IPS-18c (cell line): Measurements from ENCODE around the gene CALML6.
"Not testable (repeated sequence)": the region's sequence is repeated elsewhere in the genome, so short reads cannot be mapped to it uniquely, and the experiment has no call there.

Source experiments
- H3K4me3 ChIP-seq: 2 replicates; pipeline ENCODE4 v1.7.0; 2013; ENCODE audit warnings: low read depth, mild to moderate bottlenecking, low read length, moderate library complexity; ENCODE audit not compliant: insufficient read depth
- H3K9me3 ChIP-seq: one replicate; pipeline ENCODE4 v1.6.1; 2013; ENCODE audit warnings: mild to moderate bottlenecking, low read length, moderate library complexity; ENCODE audit not compliant: control insufficient read depth, insufficient read depth

The CALML6 gene

DNA sequence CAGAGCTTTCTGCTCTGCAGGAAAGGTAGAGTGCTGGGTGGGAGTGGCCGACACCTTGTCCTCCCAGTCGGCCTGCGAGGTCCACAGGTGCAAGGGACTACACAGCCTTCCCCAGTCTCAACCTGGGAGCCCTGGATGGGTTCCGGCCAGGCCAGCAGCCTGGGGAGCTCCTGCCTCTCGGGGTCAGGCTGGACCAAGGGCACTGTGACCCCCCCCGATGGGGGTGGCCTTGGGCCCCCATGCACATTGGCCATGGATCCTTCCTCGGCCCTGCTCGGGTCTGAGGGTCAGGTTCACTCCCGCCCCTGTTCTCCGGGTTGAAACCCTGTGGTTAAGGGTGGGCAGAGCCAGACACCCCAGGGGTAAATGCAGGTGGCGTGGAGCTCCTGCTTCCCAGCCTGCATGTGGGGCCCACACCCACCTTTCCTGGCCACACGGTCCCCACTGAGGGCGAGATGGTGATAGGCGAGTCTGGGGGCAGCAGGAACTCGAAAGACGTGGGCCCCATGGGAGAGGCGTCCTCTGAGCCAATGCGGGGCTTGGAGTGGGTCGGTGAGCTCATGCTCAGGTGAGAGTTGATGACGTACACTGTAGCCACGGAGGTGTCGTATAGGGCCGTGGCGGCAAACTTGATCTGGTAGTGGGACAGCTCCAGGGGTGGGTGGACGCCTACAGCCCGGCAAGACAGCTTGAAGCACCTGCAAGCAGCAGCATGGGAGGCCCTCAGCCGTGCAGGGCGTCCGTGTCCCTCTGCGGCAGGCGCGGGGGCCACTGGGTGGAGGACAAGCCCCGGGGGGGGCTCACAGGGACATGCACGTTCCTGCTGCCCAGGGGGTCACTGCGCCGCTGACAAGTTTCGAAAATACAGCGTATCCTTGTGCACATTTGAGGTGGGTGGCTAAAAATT lies 14.8 kb downstream of the CALML6 start:
- Histone ChIP-seq H3K4me3 (no peak overlapping the region), H3K9me3 (peaks cover 8% of the 10 kb centered on the region)

DNA sequence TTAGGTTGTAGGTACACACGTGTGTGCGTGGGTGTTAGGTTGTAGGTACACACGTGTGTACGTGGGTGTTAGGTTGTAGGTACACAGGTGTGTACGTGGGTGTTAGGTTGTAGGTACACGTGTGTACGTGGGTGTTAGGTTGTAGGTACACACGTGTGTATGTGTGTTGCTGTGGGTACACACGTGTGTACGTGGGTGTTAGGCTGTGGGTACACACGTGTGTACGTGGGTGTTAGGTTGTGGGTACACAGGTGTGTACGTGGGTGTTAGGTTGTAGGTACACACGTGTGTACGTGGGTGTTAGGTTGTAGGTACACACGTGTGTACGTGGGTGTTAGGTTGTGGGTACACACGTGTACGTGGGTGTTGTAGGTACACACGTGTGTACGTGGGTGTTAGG lies 19.8 kb downstream of the CALML6 start:
- not testable (repeated sequence) for H3K9me3 ChIP-seq, H3K4me3 ChIP-seq

DNA sequence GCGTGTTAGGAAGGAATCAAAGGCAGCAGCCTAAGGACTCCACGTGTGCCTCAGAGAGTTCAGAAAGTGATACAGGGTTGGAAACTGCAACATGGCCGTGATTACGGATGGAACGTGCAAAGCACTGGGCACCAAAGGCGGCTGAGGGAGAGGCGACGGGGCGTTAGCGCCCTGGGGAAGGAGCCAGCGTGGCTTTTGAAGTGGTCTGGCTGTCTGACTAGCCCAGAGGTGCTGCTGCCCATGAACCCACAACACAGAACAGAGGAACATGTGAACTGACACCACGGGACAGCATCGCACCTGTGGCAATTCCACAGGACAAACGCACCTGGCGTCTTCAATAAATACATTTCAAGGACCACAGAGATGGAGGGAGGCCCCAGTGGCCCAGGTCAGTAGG lies 22.0 kb downstream of the CALML6 start:
- Histone ChIP-seq H3K9me3 (no peaks in the 10 kb centered on the region), H3K4me3 (no peak overlapping the region)

DNA sequence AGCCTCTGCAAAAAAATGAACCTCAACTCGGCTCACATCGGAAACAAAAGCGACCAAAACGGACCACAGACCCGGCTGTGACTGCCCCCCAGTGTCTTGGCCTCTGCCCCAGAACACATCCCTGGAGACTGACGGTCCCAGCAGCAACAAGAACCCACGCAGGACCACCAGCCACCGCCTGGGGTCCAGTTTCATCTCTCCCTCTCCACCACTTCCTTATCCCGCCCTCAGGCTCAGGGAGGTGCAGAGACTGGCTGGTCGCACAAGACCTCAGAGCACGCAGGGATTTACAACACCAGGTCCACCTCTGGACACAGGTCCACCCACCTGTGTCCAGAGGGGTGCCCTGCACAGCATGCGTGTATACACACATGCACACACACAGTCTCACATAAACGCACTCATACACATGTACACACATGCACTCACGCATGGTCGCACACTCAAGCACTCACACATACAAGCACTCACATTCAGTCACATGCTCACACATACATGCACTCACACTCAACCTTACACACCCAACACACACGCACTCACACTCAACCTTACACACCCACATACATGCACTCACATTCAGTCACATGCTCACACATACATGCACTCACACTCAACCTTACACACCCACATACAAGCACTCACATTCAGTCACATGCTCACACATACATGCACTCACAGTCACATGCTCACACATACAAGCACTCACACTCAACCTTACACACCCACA lies 22.7 kb downstream of the CALML6 start:
- Histone ChIP-seq H3K9me3 (no peaks in the 10 kb centered on the region), H3K4me3 (no peak overlapping the region)

DNA sequence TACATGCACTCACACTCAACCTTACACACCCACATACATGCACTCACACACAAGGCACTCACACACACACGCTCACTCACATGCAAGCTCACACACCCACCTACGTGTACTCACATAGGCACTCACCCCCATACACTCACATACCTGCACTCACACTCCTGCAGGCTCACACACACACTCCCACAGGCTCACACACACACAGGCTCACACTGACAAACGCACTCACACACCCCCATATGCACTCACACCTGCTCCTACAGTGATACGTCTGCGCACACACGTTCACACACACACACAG lies 23.2 kb downstream of the CALML6 start:
- H3K4me3 ChIP-seq: no peak overlapping the region
- no peaks in the 10 kb centered on the region for H3K9me3 ChIP-seq

DNA sequence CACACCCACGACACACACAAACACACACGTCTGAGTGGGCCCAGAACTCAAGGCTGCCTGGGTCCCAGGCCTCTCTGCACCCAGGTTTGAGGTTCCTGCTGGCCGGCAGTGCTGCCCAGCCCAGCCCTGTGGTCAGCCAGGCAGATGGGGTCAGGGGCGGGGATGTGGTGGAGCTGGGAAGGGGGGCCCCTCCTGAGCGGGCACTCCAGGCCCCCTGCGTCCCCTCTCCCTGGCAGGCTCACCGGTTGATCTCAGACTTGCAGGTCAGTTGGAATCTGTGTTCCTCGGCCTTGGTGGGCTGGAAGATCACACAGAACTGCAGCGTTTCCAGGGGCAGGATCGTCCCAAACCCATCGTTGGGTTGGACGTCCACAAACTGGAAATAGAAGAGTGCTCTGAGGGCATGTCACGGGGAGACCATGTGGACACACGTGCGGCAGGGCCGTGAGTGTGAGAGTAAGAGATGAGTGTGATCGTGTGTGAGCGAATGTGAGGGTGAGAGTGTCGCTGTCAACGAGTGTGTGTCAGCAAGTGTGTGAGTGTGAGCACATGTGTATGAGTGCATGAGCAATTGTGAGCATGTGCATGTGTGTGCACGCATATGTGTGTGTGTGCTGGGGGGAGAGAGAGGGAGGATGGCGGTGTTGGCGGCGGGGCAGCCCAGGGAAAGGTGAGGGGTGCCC lies 23.7 kb downstream of the CALML6 start:
- no peaks in the 10 kb centered on the region for H3K9me3 ChIP-seq
- H3K4me3 ChIP-seq: no peak overlapping the region

DNA sequence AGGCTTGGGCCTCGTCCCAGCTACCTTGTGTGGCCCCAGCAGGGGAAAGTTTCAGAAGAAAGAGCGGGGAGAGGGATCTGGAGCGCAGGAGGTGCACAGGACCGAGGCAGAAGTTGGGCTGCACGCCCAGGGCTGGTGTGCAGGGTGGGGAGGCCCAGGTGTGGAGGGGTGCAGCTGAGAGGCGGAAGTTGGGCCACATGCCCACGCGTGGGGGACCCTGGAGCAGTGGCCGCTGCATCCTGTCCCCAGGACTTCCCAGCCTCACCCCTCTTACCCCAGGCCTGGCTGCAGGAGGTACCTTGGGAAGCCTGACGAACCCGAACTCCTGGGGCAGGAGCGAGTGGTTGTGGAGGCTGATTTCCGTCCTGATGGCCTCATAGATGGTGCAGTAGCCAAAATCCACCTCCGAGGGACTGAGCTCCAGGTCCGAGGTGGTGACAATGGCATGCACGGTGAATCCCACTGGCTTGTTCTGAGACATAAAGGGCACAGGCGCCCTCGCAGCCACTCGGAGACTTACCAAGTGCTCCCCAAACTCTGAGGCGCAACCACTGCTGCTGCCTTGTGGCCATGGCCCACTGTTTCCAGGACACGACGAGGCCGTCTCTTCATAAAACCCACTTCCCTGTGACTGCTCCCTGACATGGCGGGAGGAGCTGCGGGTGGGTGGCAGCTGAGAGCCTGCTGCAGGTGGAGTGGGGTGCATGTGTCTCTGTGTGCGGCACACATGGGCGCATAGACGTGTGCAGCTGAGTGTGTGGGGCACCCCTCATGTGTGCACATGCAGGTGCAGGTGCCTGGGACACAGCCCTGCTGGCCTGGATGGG lies 24.4 kb downstream of the CALML6 start:
- H3K9me3 ChIP-seq: no peaks in the 10 kb centered on the region
- no peak overlapping the region for H3K4me3 ChIP-seq

DNA sequence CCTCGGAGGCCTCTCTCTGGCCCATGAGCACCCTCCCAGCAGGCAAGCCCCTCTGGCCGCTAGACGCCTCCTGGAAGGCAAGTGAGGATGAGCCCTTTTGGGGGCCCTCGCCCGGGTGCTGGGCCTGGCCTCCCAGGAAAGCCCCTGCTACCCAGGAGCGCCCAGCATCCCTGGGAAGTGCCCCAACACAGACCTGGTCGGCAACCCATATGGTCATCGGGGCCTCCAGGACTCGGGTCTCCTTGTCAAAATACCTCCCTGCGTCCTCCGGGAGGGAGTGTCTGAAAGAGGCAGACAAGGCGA lies 25.0 kb downstream of the CALML6 start:
- Histone ChIP-seq H3K9me3 (no peaks in the 10 kb centered on the region), H3K4me3 (no peak overlapping the region)

DNA sequence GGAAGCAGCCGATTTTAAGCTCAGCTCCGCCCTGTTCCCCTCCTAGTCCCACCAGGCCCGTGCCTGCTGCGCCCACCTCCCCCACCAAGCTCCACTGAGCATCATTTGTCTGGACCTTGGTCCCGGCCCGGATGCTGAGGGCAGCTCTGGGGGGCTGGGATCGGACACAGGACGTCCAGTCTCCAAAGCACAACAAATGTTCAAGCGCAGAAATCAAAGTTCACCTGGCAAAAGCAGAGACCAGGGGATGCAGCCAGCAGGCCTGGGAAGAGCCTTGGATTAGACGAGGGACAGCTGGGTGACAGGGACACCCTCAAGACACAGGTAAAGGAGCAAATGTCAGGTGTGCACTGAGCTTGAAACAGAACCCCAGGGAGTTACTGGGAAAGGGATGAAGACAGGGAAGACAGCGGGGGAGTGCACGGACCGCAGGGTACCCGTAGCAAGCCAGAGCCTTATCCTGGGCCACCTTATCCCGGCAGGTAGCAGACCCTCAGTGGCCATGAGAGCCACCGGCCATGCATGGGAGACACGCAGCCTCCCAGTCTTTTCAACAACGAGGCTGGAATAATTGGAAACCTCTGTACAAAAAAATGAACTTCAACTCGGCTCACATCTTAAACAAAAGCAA lies 26.3 kb downstream of the CALML6 start:
- no peak overlapping the region for H3K4me3 ChIP-seq

DNA sequence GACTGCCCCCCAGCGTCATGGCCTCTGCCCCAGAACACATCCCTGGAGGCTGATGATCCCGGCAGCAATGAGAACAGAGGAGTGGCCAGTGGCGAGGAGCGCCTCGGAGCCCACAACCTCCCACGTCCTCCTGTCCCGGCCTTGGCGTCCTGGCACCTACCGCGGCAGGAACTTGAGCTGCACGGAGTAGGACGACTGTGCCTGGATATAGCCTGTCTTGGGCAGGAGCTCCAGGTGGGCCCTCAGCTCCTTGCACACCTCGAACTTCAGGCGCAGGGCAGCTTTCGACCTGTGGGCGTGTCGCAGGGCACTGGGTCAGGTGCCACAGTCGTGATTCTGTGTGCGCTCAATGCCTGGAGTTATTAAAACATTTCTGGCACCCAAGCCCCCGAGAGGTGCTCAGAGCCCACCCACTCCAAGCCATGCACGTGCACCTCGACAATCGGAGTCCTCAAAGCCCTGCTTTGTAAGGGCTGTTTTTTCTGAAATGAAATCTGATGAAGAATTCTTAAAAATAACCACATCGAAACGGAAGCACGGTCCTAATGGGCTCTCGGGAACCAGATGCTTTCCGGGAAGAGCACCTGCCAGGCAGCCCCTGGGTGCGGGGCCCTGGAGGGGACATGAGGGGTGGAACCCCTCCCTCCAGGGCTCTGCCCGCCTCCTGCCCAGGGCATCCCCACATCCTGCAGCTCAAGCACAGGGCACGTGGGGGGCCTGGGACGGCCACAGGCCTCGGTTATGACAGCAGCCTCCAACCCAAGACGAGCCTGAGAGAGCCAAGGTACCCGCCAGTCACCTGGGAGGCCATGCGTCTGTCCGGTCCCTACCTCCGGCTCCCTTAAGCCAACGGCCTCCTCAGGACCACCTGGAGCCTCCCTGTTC lies 27.1 kb downstream of the CALML6 start:
- Histone ChIP-seq H3K9me3 (no peaks in the 10 kb centered on the region), H3K4me3 (no peak overlapping the region)

More for the DNA sequence above, 26.3 kb downstream of the CALML6 start:
- H3K9me3 ChIP-seq: no peaks in the 10 kb centered on the region

DNA sequence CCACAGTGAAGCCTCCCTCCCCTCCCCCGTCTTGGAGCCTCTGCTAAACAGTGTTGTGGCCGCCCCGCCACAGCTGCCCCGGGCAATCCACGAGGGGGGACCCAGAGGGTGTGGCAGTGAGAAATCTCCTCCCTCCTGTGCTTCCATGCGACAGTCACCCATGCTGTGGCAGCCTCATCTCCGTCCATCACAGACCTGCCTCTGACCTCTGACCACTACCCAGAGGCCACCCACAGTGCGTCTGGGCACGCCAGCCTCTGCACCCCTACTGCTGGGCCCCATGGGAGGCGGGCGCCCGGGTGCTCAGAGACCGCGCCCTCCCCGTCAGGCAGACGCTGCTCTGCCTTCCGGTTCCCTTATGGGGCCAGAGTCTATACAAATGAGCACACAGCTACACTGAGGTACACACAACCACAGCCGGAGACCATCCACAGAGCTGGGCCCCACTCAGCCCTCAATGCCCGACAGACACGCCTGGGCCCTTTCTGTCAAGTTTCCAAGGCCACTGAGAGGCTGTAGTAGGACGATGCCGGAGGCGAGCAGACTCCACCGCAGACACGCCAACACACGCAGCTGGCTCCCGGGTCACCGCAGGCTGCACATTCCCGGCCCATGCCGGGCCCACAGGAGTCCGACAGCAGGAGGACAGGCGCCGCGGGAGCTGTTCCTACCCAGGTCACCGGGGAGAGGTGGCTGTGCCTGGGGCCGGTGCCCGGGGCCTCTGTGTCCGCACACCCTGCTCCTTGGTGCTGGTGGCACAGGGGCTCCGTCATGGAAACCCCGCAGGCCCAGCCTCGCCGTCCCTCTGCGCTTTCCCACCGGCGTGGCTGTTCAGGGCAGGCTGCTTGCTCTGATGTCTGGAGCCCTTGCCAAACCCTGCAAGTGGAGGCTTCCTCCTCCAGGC lies 27.9 kb downstream of the CALML6 start:
- Histone ChIP-seq H3K9me3 (no peaks in the 10 kb centered on the region), H3K4me3 (no peak overlapping the region)

DNA sequence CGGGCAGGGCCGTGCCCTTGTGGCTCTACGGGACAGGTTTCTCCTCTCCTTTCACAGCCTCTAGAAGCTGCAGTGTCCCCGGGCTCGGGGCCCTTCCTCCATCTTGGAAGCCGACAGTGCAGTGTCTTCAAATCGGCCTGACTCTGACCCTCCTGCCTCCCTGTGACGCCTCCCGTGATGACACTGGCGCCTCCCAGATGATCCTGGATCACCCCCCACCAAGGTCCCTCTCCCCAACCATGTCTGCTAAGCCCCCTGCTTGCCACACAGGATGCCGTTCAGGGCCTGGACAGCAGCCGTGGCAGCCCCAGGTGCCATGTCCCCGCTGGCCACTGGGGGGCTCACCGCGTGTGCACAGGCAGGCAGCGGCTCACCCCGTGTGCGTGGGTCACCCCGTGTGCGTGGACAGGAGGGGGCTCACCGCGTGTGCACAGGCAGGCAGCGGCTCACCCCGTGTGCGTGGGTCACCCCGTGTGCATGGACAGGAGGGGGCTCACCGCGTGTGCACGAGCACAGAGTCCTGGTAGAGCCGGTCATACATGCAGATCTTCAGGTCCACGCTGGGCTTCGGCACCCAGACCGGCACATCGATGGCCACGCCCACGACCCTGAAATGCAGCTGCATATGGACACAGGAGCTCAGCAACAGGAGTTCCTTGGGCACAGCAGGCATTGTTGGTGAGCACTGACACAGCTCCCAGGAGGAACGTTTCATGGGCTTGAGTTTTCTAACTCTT lies 28.9 kb downstream of the CALML6 start:
- Histone ChIP-seq H3K9me3 (no peaks in the 10 kb centered on the region), H3K4me3 (peak overlapping the region; percentile 28; the same call in 1 of the 2 replicates)

DNA sequence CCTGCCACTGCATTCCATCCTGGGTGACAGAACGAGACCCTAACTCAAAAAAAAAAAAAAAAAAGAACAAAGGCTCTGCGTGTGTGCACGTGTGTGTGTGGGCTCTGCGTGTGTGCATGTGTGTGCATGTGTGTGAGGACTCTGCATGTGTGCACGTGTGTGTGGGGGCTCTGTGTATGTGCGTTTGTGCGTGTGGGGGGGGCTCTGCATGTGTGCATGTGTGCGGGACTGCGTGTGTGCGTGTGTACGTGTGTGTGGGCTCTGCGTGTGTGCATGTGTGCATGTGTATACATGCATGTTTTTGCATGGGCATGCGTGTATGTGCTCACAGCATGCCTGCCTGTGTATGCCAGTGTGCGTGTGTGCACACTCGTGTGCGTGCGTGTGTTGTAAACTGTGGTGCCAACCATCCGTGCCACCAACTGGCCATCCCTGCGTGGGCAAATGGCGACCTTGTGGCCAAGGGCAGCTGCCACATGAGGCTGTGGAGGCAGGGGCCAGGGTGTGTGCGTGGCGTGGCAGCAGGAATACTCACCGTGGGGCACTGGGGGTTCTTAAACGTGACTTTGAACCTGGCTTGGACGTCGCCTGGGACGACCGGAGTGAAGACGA lies 30.8 kb downstream of the CALML6 start:
- H3K4me3 ChIP-seq: no peak overlapping the region

DNA sequence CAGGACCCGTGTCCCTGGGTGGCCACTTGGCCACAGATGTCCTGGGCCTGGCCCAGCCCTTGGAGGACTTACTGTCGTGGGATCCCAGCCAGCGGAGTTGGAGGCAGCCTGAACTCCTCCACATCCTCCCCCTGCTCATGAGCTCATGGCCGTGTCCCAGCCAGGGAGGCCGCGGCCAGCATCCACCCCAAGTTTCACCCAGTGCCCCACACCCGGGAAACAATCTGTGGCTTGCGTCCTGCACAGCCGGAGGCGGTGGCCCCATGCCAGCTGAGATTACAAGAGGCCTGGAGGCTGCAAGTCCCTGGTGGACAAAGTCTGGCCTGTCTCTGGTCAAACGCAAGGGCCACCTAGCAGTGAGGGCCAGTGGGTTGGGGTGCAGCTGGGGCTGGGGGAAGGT lies 31.5 kb downstream of the CALML6 start:
- no peaks in the 10 kb centered on the region for H3K9me3 ChIP-seq
- H3K4me3 ChIP-seq: no peak overlapping the region

More for the DNA sequence above, 30.8 kb downstream of the CALML6 start:
- no peaks in the 10 kb centered on the region for H3K9me3 ChIP-seq
